Right lung (tissue), 5 donors: ENCODE results near the gene DNMT3B. TPM values are rescaled to one million over a fixed set of nuclear protein-coding genes. Genes with fewer than 3 reads are reported as not detected.
"Not testable (repeated sequence)": the region's sequence is repeated elsewhere in the genome, so short reads cannot be mapped to it uniquely, and the experiment has no call there.

Source experiments
- DNase-seq, 2 donors: peaks; one replicate each; pipeline ENCODE4 v3.0.0-alpha.2; 2013
- polyA plus RNA-seq, 5 donors: library from polyadenylated mRNA; unstranded; fragments of 120-200 nt; gene quantifications; one replicate each; pipeline versions ENCODE4 v1.2.1 to v1.2.3, GENCODE V29; 2013; ENCODE audit warnings: inconsistent platforms in 1 of 5, low replicate concordance in 1 of 5; ENCODE audit not compliant: insufficient read length in 5 of 5, insufficient read depth in 1 of 5

DNMT3B gene
- polyA plus RNA-seq, 5 donors = 5.6 to 8.0 (median 6.4) TPM

GRCh38 chr20:32789896-32790750 is 27.9 kb downstream of the DNMT3B start:
- peak; percentile 33 to 54 for DNase-seq

GRCh38 chr20:32790751-32791057 is 28.5 kb downstream of the DNMT3B start:
- no peak for DNase-seq

- no peak for DNase-seq
Measured at GRCh38 chr20:32792316-32792715, 30.1 kb downstream of the DNMT3B start.

- DNase-seq = no peak
Measured at GRCh38 chr20:32792731-32793458, 30.7 kb downstream of the DNMT3B start.

GRCh38 chr20:32796383-32796948 is 34.3 kb downstream of the DNMT3B start:
- DNase-seq = no peak

- DNase-seq = no peak
Measured at GRCh38 chr20:32796981-32797451, 34.8 kb downstream of the DNMT3B start.

- DNase-seq = not testable (repeated sequence)
Measured at GRCh38 chr20:32797571-32797970, 35.4 kb downstream of the DNMT3B start.

- DNase-seq = no peak
Measured at GRCh38 chr20:32798046-32798981, 36.1 kb downstream of the DNMT3B start.

- DNase-seq = no peak
Measured at GRCh38 chr20:32803092-32803491, 40.9 kb downstream of the DNMT3B start.

- DNase-seq = no peak
Measured at GRCh38 chr20:32804022-32804715, 42.0 kb downstream of the DNMT3B start.

- DNase-seq = no peak
Measured at GRCh38 chr20:32804817-32805216, 42.6 kb downstream of the DNMT3B start.

GRCh38 chr20:32805721-32806120 is 43.5 kb downstream of the DNMT3B start:
- no peak for DNase-seq

GRCh38 chr20:32806356-32806755 is 44.2 kb downstream of the DNMT3B start:
- no peak for DNase-seq

GRCh38 chr20:32807706-32808105 is 45.5 kb downstream of the DNMT3B start:
- no peak for DNase-seq

GRCh38 chr20:32808438-32808837 is 46.3 kb downstream of the DNMT3B start:
- DNase-seq = no peak

- DNase-seq = no peak
Measured at GRCh38 chr20:32809907-32810306, 47.7 kb downstream of the DNMT3B start.

GRCh38 chr20:32810941-32811340 is 48.8 kb downstream of the DNMT3B start:
- DNase-seq = no peak

- no peak for DNase-seq
Measured at GRCh38 chr20:32811886-32812285, 49.7 kb downstream of the DNMT3B start.

- DNase-seq = peak; percentile 78 to 87
Measured at GRCh38 chr20:32819992-32820697, 58.0 kb downstream of the DNMT3B start.

- no peak for DNase-seq
Measured at GRCh38 chr20:32820698-32821377, 58.7 kb downstream of the DNMT3B start.
